Measurements from ENCODE around the gene CFP. TPM values are rescaled to one million over a fixed set of nuclear protein-coding genes. Genes with fewer than 3 reads are reported as not detected.
A peak's percentile ranks its signal among the peaks of the same experiment; 100 is the strongest.

CFP gene
- total and polyA plus RNA-seq, 2 donors (not counting 1 experiment from before 2014, with no cell fraction given), result 0.59 to 3.8 TPM

DNA sequence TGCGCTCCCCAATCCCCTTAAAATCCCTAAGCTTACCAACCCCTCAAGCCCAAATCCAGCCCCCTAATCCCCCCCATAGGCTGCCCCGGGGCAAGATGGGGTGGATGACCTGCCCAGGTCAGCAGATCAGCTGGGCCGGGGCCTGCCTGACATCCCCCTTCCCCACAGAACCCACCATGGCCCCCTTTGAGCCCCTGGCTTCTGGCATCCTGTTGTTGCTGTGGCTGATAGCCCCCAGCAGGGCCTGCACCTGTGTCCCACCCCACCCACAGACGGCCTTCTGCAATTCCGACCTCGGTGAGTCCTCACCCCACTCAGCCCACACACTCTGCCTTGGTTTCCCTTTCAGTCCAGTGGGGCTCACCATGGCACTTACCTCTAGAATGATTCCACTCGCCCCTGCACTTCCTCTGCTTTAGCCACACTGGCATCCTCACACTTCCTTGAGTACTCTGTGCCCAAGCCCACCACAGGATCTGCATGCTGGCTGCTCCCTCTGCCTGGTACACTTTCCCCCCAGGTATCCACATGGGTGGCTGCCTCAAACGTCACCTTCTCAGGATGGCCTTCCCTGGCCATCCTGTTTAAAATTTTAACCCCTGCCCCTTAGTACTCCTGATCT, 46.4 kb downstream of the CFP start:
- ChIA-PET POLR2A (interaction anchor here (0.6 to 0.7 kb wide), 2 partner anchors 12 to 348 kb away, joined by 3 read pairs; no protein-coding TSS in a partner anchor), CTCF (no interaction called here)
- DNase-seq, result no peak
- Histone ChIP-seq H3K9me3 (ENCODE audit: control extremely low read depth in 1 of 3, control insufficient read depth in 2 of 3, insufficient read depth in 1 of 3, low read length in 2 of 3) (no peaks in the 10 kb centered on the region), H2AFZ (ENCODE audit: insufficient read depth, low read depth, low read length, poor library complexity, severe bottlenecking) (no peak overlapping the region), H3K79me2 (ENCODE audit: control insufficient read depth, insufficient read depth, low read length) (no peaks in the 10 kb centered on the region), H3K9ac (ENCODE audit: low read length) (no peak overlapping the region), H3K4me1 (ENCODE audit: control insufficient read depth in 2 of 2, insufficient read depth in 2 of 2, low read length in 2 of 2) (peaks cover 5 to 13% of the 10 kb centered on the region in 2 donors), H4K20me1 (ENCODE audit: control insufficient read depth, insufficient read depth, low read length, poor library complexity, severe bottlenecking) (no peaks in the 10 kb centered on the region), H3K4me2 (replicated peaks; ENCODE audit: low read depth, low read length, poor library complexity, severe bottlenecking) (no peak overlapping the region), H3K27me3 (replicated peaks in 1 of 4; ENCODE audit: control extremely low read depth in 1 of 4, control insufficient read depth in 3 of 4, insufficient read depth in 4 of 4, low read length in 3 of 4) (no peaks in the 10 kb centered on the region), H3K36me3 (replicated peaks in 1 of 2; ENCODE audit: control extremely low read depth in 1 of 2, control insufficient read depth in 1 of 2, extremely low read depth in 1 of 2, insufficient read depth in 2 of 2, low read length in 1 of 2) (no peaks in the 10 kb centered on the region), H3K4me3 (ENCODE audit: control extremely low read depth in 1 of 5, extremely low read depth in 1 of 5, insufficient read depth in 1 of 5, low read depth in 2 of 5, low read length in 4 of 5) (no peak overlapping the region), H3K27ac (ENCODE audit: low read length in 2 of 2) (no peak overlapping the region)
- H3K4me1 Mint-ChIP-seq, result peaks cover 12% of the 10 kb centered on the region
- H3K9me3 Mint-ChIP-seq (ENCODE audit: insufficient read depth), result no peaks in the 10 kb centered on the region
- H3K27ac Mint-ChIP-seq, result peak overlapping the region; percentile 16
- no peak for ATAC-seq (ENCODE audit: low read depth)
- peaks cover under 1% of the 10 kb centered on the region for H3K27me3 Mint-ChIP-seq
- H3K4me3 Mint-ChIP-seq, result no peak overlapping the region
- WGBS (ENCODE audit: insufficient coverage), result 32% methylated on average over 6 of the region's 8 CpGs
- intact Hi-C loops (cut with micrococcal nuclease), result no loop called here
- TF ChIP-seq, protein P1, sequence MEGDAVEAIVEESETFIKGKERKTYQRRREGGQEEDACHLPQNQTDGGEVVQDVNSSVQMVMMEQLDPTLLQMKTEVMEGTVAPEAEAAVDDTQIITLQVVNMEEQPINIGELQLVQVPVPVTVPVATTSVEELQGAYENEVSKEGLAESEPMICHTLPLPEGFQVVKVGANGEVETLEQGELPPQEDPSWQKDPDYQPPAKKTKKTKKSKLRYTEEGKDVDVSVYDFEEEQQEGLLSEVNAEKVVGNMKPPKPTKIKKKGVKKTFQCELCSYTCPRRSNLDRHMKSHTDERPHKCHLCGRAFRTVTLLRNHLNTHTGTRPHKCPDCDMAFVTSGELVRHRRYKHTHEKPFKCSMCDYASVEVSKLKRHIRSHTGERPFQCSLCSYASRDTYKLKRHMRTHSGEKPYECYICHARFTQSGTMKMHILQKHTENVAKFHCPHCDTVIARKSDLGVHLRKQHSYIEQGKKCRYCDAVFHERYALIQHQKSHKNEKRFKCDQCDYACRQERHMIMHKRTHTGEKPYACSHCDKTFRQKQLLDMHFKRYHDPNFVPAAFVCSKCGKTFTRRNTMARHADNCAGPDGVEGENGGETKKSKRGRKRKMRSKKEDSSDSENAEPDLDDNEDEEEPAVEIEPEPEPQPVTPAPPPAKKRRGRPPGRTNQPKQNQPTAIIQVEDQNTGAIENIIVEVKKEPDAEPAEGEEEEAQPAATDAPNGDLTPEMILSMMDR (IDR thresholded peaks at IDR 0.05), result no peak
- no peak for TF ChIP-seq EZH2 (IDR thresholded peaks at IDR 0.05; ENCODE audit: borderline replicate concordance, insufficient read depth, low read depth, low read length, poor library complexity, severe bottlenecking)

All from B cell (primary cell).